Endothelial cell of umbilical vein (primary cell): ENCODE results near the gene TMEM203. TPM values are rescaled to one million over a fixed set of nuclear protein-coding genes. Genes with fewer than 3 reads are reported as not detected.

ENCODE experiments used
- BruUV-seq: library from RNA; stranded (reverse); fragments of 400-500 nt; replicated peaks from 2 replicates; lab custom pipeline; 2021; lab: Mats Ljungman, UMichigan
- CTCF ChIA-PET: fragments of 300-600, 350-600 bp; sonication (Branson Sonifier 250); formaldehyde crosslinking; loops from one replicate; lab custom pipeline; 2021; ENCODE audit warnings: antibody characterized with exemption, inconsistent platforms; lab: Charles Lee
- POLR2A ChIA-PET: fragments of 300-600, 350-600 bp; sonication (Branson Sonifier 250); formaldehyde crosslinking; loops from one replicate; lab custom pipeline; 2021; ENCODE audit warnings: antibody characterized with exemption, inconsistent platforms; lab: Charles Lee
- DNase-seq: peaks from one replicate; pipeline ENCODE4 v3.0.0-alpha.2; 2011; ENCODE audit warnings: low read depth, low spot score
- FAIRE-seq: peaks from 2 replicates; lab custom pipeline; 2011; peaks lifted over from hg19 to GRCh38; lab: Jason Lieb, UNC
- H2AFZ ChIP-seq: 2 replicates; pipeline ENCODE4 v1.6.0; 2012; ENCODE audit warnings: low read depth, low read length, control low read depth, inconsistent platforms
- H3K27ac ChIP-seq: 2 replicates; pipeline ENCODE4 v1.5.1; 2011; ENCODE audit warnings: low read depth, mild to moderate bottlenecking, control low read depth, low read length, moderate library complexity; ENCODE audit not compliant: insufficient read depth
- H3K27me3 ChIP-seq, 2 experiments: 2 replicates each; pipeline versions ENCODE4 v1.6.0 to v1.6.1; 2011; ENCODE audit warnings: low read length in 2 of 2, mixed read lengths in 1 of 2; ENCODE audit not compliant: control insufficient read depth in 2 of 2, insufficient read depth in 2 of 2
- H3K36me3 ChIP-seq, 2 experiments: 2 replicates in 1 of 2; 3 replicates in 1 of 2; pipeline ENCODE4 v1.5.1; 2011; ENCODE audit warnings: low read length in 2 of 2, mild to moderate bottlenecking in 1 of 2, moderate library complexity in 1 of 2; ENCODE audit not compliant: control insufficient read depth in 2 of 2, insufficient read depth in 2 of 2; ENCODE audit errors: extremely low read depth in 1 of 2
- H3K4me1 ChIP-seq: 3 replicates; pipeline ENCODE4 v1.5.1; 2011; ENCODE audit warnings: mild to moderate bottlenecking, low read length; ENCODE audit not compliant: control insufficient read depth, insufficient read depth; ENCODE audit errors: extremely low read depth
- H3K4me2 ChIP-seq: 2 replicates; pipeline ENCODE4 v1.6.1; 2011; ENCODE audit warnings: low read length, control low read depth, mixed read lengths; ENCODE audit not compliant: insufficient read depth
- H3K4me3 ChIP-seq, 3 experiments: fragments of 200-600 bp in 1 of 3; sonication (generic), shearing (Covaris generic) in 1 of 3; replicated peaks in 1 of 3; 2 replicates each; pipeline ENCODE4 v1.5.1; 2011 to 2016; ENCODE audit warnings: control low read depth in 3 of 3, low read length in 3 of 3, mild to moderate bottlenecking in 2 of 3, inconsistent platforms in 1 of 3, low read depth in 1 of 3, moderate library complexity in 1 of 3; ENCODE audit not compliant: insufficient read depth in 1 of 3
- H3K79me2 ChIP-seq: 2 replicates; pipeline ENCODE4 v1.6.0; 2012; ENCODE audit warnings: low read length, inconsistent platforms; ENCODE audit not compliant: control insufficient read depth, insufficient read depth
- H3K9ac ChIP-seq: replicated peaks from 2 replicates; pipeline ENCODE3; 2011; ENCODE audit warnings: low read length, control low read depth; ENCODE audit not compliant: insufficient read depth; ENCODE audit errors: extremely low read depth
- H3K9me1 ChIP-seq: replicated peaks from 3 replicates; pipeline ENCODE4 v1.6.0; 2011; ENCODE audit warnings: mild to moderate bottlenecking, low read length; ENCODE audit not compliant: control insufficient read depth, insufficient read depth; ENCODE audit errors: extremely low read depth
- H3K9me3 ChIP-seq: replicated peaks from 2 replicates; pipeline ENCODE4 v1.5.1; 2012; ENCODE audit warnings: low read length, inconsistent platforms; ENCODE audit not compliant: control insufficient read depth, insufficient read depth
- H4K20me1 ChIP-seq: replicated peaks from 2 replicates; pipeline ENCODE3; 2011; ENCODE audit warnings: mild to moderate bottlenecking, low read length; ENCODE audit not compliant: control insufficient read depth, insufficient read depth; ENCODE audit errors: extremely low read depth
- FOS ChIP-seq: IDR thresholded peaks from 2 replicates; pipeline ENCODE4 v1.6.1; 2011; ENCODE audit warnings: mild to moderate bottlenecking, low read length, moderate library complexity, borderline replicate concordance; ENCODE audit not compliant: insufficient read depth
- GATA2 ChIP-seq: IDR thresholded peaks from 2 replicates; pipeline ENCODE4 v1.7.0; 2011; ENCODE audit warnings: low read depth, mild to moderate bottlenecking, moderate library complexity, mixed read lengths, low read length; ENCODE audit not compliant: insufficient read length, insufficient read depth
- JUN ChIP-seq: IDR thresholded peaks from 2 replicates; pipeline ENCODE4 v1.6.1; 2011; ENCODE audit warnings: borderline replicate concordance, low read depth; ENCODE audit not compliant: insufficient read length, insufficient read depth
- MAX ChIP-seq: IDR thresholded peaks from 2 replicates; pipeline ENCODE4 v1.6.1; 2011; ENCODE audit not compliant: insufficient read depth, insufficient read length
- MYC ChIP-seq: IDR thresholded peaks from one replicate; pipeline ENCODE4 v1.6.1; 2011; ENCODE audit warnings: mild to moderate bottlenecking, low read depth, low read length
- POLR2A ChIP-seq: IDR thresholded peaks from 2 replicates; pipeline ENCODE4 v1.6.1; 2012; ENCODE audit warnings: low read depth, mild to moderate bottlenecking, control low read depth, low read length
- dilution Hi-C: fragments of 300-500 bp; cut with MboI; formaldehyde crosslinking; loops from one replicate; pipeline ENCODE4 v1.15.0; 2019; ENCODE audit warnings: low sequenced_read_pairs; ENCODE audit not compliant: extremely low pct_ligation_motif_present
- intact Hi-C: fragments of 100-400 bp; cut with micrococcal nuclease; formaldehyde crosslinking; loops from one replicate; pipeline ENCODE4 v1.10.0; 2022
- polyA plus RNA-seq, 4 experiments: library from polyadenylated mRNA; depleted of rRNA in 3 of 4; stranded (reverse) in 3 of 4; unstranded in 1 of 4; fragments of >200 nt; gene quantifications; 2 replicates each; pipeline versions ENCODE4 v1.2.1 to v1.2.3, GENCODE V29; 2011 to 2012; ENCODE audit warnings: missing spikeins in 1 of 4
- total RNA-seq: library from RNA; stranded (reverse); gene quantifications from 2 replicates; pipeline ENCODE4 v1.2.3, GENCODE V29; 2021

The TMEM203 gene
- total and polyA plus RNA-seq, 2 donors (not counting 3 experiments of a cell fraction or from before 2014, with no cell fraction given): 29.6 to 39.8 TPM

- no peak overlapping the region for H3K27ac ChIP-seq
- H4K20me1 ChIP-seq: no peaks in the 10 kb centered on the region
- ChIA-PET CTCF (interaction anchor here (1.3 to 2.7 kb wide), 3 partner anchors 8 to 13 kb away, joined by 3 to 15 read pairs (median 13); partner anchors contain the start of gene NELFB), POLR2A (interaction anchor here (0.9 to 1.0 kb wide), 2 partner anchors 19 to 31 kb away, joined by 3 to 4 read pairs; no protein-coding TSS in a partner anchor)
- H3K79me2 ChIP-seq: peaks cover 21% of the 10 kb centered on the region
- FAIRE-seq (no peak), DNase-seq (no peak)
- no peaks in the 10 kb centered on the region for H3K9me3 ChIP-seq
- no TSS peak for BruUV-seq
- no peak overlapping the region for H3K4me3 ChIP-seq
- no peaks in the 10 kb centered on the region for H3K27me3 ChIP-seq
- H3K9ac ChIP-seq: no peak overlapping the region
- H3K36me3 ChIP-seq: peaks cover 6 to 16% of the 10 kb centered on the region in 2 experiments
- no peaks in the 10 kb centered on the region for H3K9me1 ChIP-seq
- H3K4me2 ChIP-seq: no peak overlapping the region
- dilution Hi-C loops: no loop called here
- peaks cover 13% of the 10 kb centered on the region for H3K4me1 ChIP-seq
- intact Hi-C loops: no loop called here
- TF ChIP-seq MAX: no peak
- TF ChIP-seq FOS: no peak
- no peak for TF ChIP-seq GATA2
- no peak for TF ChIP-seq POLR2A
- TF ChIP-seq MYC: no peak
- TF ChIP-seq JUN: no peak
- H2AFZ ChIP-seq: no peak overlapping the region
These were observed 40.3 kb upstream of the TMEM203 start for GRCh38 chr9:137245450-137246421.
